Measurements from ENCODE around the gene CABP1. TPM values are rescaled to one million over a fixed set of nuclear protein-coding genes. Genes with fewer than 3 reads are reported as not detected.

Gene CABP1
- polyA plus RNA-seq, 1 donor (not counting 4 experiments of a cell fraction or from before 2014, with no cell fraction given): 0.04 TPM

DNA sequence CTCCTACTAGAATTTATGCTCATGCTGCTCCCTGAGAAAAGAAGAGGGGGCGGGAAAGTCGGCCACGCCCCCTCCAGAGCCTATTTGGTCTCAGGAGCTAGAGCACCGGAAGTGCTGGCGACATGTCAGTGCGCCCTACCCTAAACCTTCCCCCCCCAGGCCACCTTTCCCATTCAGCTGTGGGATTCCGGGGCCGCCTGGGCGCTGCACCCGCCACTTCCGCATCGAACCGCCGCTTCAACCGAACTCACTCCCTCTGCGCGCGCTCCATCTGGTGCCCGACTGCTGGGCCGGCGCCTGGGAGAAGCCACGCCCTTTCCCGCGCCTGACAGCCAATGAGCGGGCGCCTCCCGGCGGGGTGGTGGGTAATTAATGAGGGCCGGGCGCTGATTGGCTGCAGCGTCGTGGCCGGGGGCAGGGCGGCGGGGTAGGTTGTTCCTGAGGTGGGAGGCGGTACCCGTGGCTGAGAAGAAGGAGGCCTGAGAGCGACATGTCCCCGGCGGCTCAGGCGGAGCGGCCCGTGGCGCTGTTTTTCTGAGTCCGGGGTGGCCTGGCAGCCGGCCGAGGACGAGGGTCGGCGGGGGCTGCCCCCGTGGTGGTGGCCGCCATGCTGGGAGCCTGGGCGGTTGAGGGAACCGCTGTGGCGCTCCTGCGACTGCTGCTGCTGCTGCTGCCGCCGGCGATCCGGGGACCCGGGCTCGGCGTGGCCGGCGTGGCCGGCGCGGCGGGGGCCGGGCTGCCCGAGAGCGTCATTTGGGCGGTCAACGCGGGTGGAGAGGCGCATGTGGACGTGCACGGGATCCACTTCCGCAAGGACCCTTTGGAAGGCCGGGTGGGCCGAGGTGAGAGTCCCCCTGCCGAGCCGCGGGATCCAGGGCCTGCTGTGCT lies 46.5 kb downstream of the CABP1 start, which contains the start of gene MLEC:
MLEC (plus strand) TSS at position 460 of the 888 bp plus-strand sequence; CDS start at position 608, 148 bp downstream.
- FAIRE-seq (no peak), DNase-seq (ENCODE audit: low read depth, low spot score) (peak; percentile 74)
- dilution Hi-C loops (cut with MboI; ENCODE audit: extremely low pct_ligation_motif_present, low sequenced_read_pairs): no loop called here
- Histone ChIP-seq H3K4me1 (ENCODE audit: control insufficient read depth, extremely low read depth, insufficient read depth, low read length) (peaks cover 22% of the 10 kb centered on the region), H3K9ac (ENCODE audit: control insufficient read depth, extremely low read depth, insufficient read depth, low read length) (peak within 1 kb of the TSS; percentile 91), H3K4me3 (ENCODE audit: control insufficient read depth in 2 of 3, extremely low read depth in 1 of 3, insufficient read depth in 2 of 3, low read depth in 1 of 3, low read length in 3 of 3) (peak within 1 kb of the TSS; percentile 83 to 95 (median 83)), H3K79me2 (ENCODE audit: control insufficient read depth, insufficient read depth, low read length) (peaks cover 48% of the 10 kb centered on the region), H3K27ac (ENCODE audit: control insufficient read depth, insufficient read depth, low read length) (peak within 1 kb of the TSS; percentile 95), H3K27me3 (ENCODE audit: control insufficient read depth, extremely low read depth, insufficient read depth, low read length) (no peaks in the 10 kb centered on the region), H3K9me1 (ENCODE audit: control insufficient read depth, extremely low read depth, insufficient read depth, low read length) (no peaks in the 10 kb centered on the region), H3K9me3 (ENCODE audit: control insufficient read depth, low read depth, low read length) (no peaks in the 10 kb centered on the region), H2AFZ (ENCODE audit: control insufficient read depth, low read length) (peak within 1 kb of the TSS; percentile 97), H3K4me2 (ENCODE audit: control insufficient read depth, extremely low read depth, insufficient read depth, low read depth, low read length) (peak within 1 kb of the TSS; percentile 95), H3K36me3 (ENCODE audit: control insufficient read depth in 2 of 2, extremely low read depth in 1 of 2, insufficient read depth in 2 of 2, low read length in 2 of 2) (no peaks in the 10 kb centered on the region), H4K20me1 (ENCODE audit: control insufficient read depth, extremely low read depth, insufficient read depth, low read length) (peaks cover 11% of the 10 kb centered on the region)
- no peak for TF ChIP-seq EZH2 (IDR thresholded peaks at IDR 0.05; ENCODE audit: low read length)
- TF ChIP-seq, protein P1, sequence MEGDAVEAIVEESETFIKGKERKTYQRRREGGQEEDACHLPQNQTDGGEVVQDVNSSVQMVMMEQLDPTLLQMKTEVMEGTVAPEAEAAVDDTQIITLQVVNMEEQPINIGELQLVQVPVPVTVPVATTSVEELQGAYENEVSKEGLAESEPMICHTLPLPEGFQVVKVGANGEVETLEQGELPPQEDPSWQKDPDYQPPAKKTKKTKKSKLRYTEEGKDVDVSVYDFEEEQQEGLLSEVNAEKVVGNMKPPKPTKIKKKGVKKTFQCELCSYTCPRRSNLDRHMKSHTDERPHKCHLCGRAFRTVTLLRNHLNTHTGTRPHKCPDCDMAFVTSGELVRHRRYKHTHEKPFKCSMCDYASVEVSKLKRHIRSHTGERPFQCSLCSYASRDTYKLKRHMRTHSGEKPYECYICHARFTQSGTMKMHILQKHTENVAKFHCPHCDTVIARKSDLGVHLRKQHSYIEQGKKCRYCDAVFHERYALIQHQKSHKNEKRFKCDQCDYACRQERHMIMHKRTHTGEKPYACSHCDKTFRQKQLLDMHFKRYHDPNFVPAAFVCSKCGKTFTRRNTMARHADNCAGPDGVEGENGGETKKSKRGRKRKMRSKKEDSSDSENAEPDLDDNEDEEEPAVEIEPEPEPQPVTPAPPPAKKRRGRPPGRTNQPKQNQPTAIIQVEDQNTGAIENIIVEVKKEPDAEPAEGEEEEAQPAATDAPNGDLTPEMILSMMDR (optimal IDR thresholded peaks at IDR 0.05 in 1 of 3, IDR thresholded peaks at IDR 0.05 in 1 of 3, conservative IDR thresholded peaks at IDR 0.05 in 1 of 3; ENCODE audit: extremely low read depth in 1 of 3, insufficient read depth in 2 of 3, low read length in 3 of 3): peak in 2 of 3 experiments; percentile 37 to 44

DNA sequence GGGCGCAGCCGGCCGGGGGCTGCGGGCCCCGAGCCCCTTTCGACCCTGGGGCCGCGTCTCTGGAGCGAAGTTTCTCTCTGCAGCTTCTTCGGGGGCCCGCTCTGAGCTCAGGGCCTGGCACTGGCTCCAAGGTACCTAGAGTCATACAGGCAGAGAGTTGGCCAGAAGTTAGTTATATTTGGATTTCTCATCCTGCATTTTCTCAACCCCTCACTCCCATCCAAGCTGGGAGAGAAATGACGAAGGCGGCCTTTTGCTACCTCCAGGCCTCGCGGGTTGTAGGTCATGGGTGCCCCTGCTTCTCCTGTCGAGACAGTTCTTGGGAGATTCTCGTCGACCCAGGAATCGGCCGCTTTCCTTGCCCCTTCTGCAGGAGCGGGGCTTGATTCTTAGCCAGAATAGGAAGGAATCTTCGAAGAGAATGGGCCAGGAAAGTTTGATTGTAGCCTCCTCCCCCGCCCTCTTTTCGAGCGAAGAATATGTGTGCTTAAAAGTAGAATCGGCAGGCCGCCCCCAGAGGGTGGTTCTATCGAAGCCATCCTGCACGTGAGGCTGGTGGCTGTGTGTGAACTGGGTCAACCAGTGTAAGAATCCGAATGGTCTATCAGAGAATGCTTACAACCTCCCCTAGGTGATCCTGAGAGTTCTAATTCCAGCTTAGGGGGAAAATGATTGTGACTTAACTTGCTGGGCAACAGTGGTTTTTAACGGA lies 47.3 kb downstream of the CABP1 start:
- no peaks in the 10 kb centered on the region for H3K9me1 ChIP-seq (ENCODE audit: control insufficient read depth, extremely low read depth, insufficient read depth, low read length)
- peak overlapping the region; percentile 95 for H3K4me2 ChIP-seq (ENCODE audit: control insufficient read depth, extremely low read depth, insufficient read depth, low read depth, low read length)
- H4K20me1 ChIP-seq (ENCODE audit: control insufficient read depth, extremely low read depth, insufficient read depth, low read length): peaks cover 11% of the 10 kb centered on the region
- H3K9ac ChIP-seq (ENCODE audit: control insufficient read depth, extremely low read depth, insufficient read depth, low read length): peak overlapping the region; percentile 91
- peaks cover 55% of the 10 kb centered on the region for H3K79me2 ChIP-seq (ENCODE audit: control insufficient read depth, insufficient read depth, low read length)
- no peak for FAIRE-seq
- TF ChIP-seq, protein P1 (optimal IDR thresholded peaks at IDR 0.05 in 1 of 3, IDR thresholded peaks at IDR 0.05 in 1 of 3, conservative IDR thresholded peaks at IDR 0.05 in 1 of 3; ENCODE audit: extremely low read depth in 1 of 3, insufficient read depth in 2 of 3, low read length in 3 of 3): no peak
- TF ChIP-seq EZH2 (IDR thresholded peaks at IDR 0.05; ENCODE audit: low read length): no peak
- H3K27me3 ChIP-seq (ENCODE audit: control insufficient read depth, extremely low read depth, insufficient read depth, low read length): no peaks in the 10 kb centered on the region
- DNase-seq (ENCODE audit: low read depth, low spot score): no peak
- peaks cover 0 to 1% of the 10 kb centered on the region in 2 experiments for H3K36me3 ChIP-seq (ENCODE audit: control insufficient read depth in 2 of 2, extremely low read depth in 1 of 2, insufficient read depth in 2 of 2, low read length in 2 of 2)
- dilution Hi-C loops (cut with MboI; ENCODE audit: extremely low pct_ligation_motif_present, low sequenced_read_pairs): no loop called here
- peak overlapping the region; percentile 37 for H2AFZ ChIP-seq (ENCODE audit: control insufficient read depth, low read length)
- peaks cover 22% of the 10 kb centered on the region for H3K4me1 ChIP-seq (ENCODE audit: control insufficient read depth, extremely low read depth, insufficient read depth, low read length)
- peak overlapping the region; percentile 83 to 87 (median 83) for H3K4me3 ChIP-seq (ENCODE audit: control insufficient read depth in 2 of 3, extremely low read depth in 1 of 3, insufficient read depth in 2 of 3, low read depth in 1 of 3, low read length in 3 of 3)
- H3K9me3 ChIP-seq (ENCODE audit: control insufficient read depth, low read depth, low read length): no peaks in the 10 kb centered on the region
- H3K27ac ChIP-seq (ENCODE audit: control insufficient read depth, insufficient read depth, low read length): peak overlapping the region; percentile 71
